Trophoblast cell (in vitro differentiated cells and primary cell): Measurements from ENCODE around the gene RPS29.

Experiments used
- DNase-seq, 2 donors: peaks; one replicate each; pipeline ENCODE4 v3.0.0-alpha.2; 2016
- H2AFZ ChIP-seq: 2 replicates; pipeline ENCODE4 v1.6.1; 2013; ENCODE audit warnings: low read length, moderate library complexity, mild to moderate bottlenecking; ENCODE audit not compliant: insufficient read depth, poor library complexity
- H2AK5ac ChIP-seq: 2 replicates; pipeline ENCODE4 v1.6.1; 2013; ENCODE audit warnings: mild to moderate bottlenecking, low read length
- H2BK120ac ChIP-seq: 2 replicates; pipeline ENCODE4 v1.6.1; 2013; ENCODE audit warnings: low read length, mild to moderate bottlenecking, moderate library complexity; ENCODE audit not compliant: insufficient read depth, poor library complexity
- H2BK12ac ChIP-seq: 2 replicates; pipeline ENCODE4 v1.6.1; 2013; ENCODE audit warnings: mild to moderate bottlenecking, low read length, moderate library complexity
- H2BK5ac ChIP-seq: 2 replicates; pipeline ENCODE4 v1.6.1; 2013; ENCODE audit warnings: low read length, low read depth, moderate library complexity, mild to moderate bottlenecking; ENCODE audit not compliant: poor library complexity
- H3K14ac ChIP-seq: 2 replicates; pipeline ENCODE4 v1.6.1; 2013; ENCODE audit warnings: mild to moderate bottlenecking, low read length
- H3K18ac ChIP-seq: 2 replicates; pipeline ENCODE4 v1.6.1; 2013; ENCODE audit warnings: mild to moderate bottlenecking, low read length
- H3K23ac ChIP-seq: 2 replicates; pipeline ENCODE4 v1.6.1; 2013; ENCODE audit warnings: low read length
- H3K27ac ChIP-seq: 2 replicates; pipeline ENCODE4 v1.5.1; 2013; ENCODE audit warnings: low read depth, mild to moderate bottlenecking, inconsistent platforms, low read length, moderate library complexity
- H3K27me3 ChIP-seq: 2 replicates; pipeline ENCODE4 v1.6.1; 2013; ENCODE audit warnings: inconsistent platforms, mild to moderate bottlenecking, low read length, moderate library complexity; ENCODE audit not compliant: insufficient read depth
- H3K36me3 ChIP-seq, 2 experiments: 1 replicate in 1 of 2; 2 replicates in 1 of 2; pipeline ENCODE4 v1.6.1; 2013; ENCODE audit warnings: low read length in 2 of 2, mild to moderate bottlenecking in 2 of 2, moderate library complexity in 1 of 2; ENCODE audit not compliant: insufficient read depth in 2 of 2, control insufficient read depth in 1 of 2
- H3K4ac ChIP-seq: 2 replicates; pipeline ENCODE4 v1.6.1; 2013; ENCODE audit warnings: low read depth, mild to moderate bottlenecking, low read length, moderate library complexity
- H3K4me1 ChIP-seq, 2 experiments: 1 replicate in 1 of 2; 2 replicates in 1 of 2; pipeline ENCODE4 v1.6.1; 2013; ENCODE audit warnings: low read length in 2 of 2, mild to moderate bottlenecking in 2 of 2, moderate library complexity in 1 of 2; ENCODE audit not compliant: insufficient read depth in 2 of 2, control insufficient read depth in 1 of 2
- H3K4me2 ChIP-seq: 2 replicates; pipeline ENCODE4 v1.6.1; 2013; ENCODE audit warnings: inconsistent platforms, mild to moderate bottlenecking, low read length, moderate library complexity
- H3K4me3 ChIP-seq: 2 replicates; pipeline ENCODE4 v1.5.1; 2013; ENCODE audit warnings: mild to moderate bottlenecking, low read depth, low read length, inconsistent platforms
- H3K79me1 ChIP-seq: one replicate; pipeline ENCODE4 v1.6.1; 2013; ENCODE audit warnings: low read length
- H3K79me2 ChIP-seq: 2 replicates; pipeline ENCODE4 v1.6.1; 2013; ENCODE audit warnings: low read length, mild to moderate bottlenecking; ENCODE audit not compliant: control insufficient read depth, insufficient read depth, poor library complexity
- H3K9ac ChIP-seq: 2 replicates; pipeline ENCODE4 v1.6.1; 2013; ENCODE audit warnings: mild to moderate bottlenecking, low read length
- H3K9me3 ChIP-seq: 2 replicates; pipeline ENCODE4 v1.6.1; 2013; ENCODE audit warnings: low read depth, mild to moderate bottlenecking, control low read depth, inconsistent platforms, low read length; ENCODE audit not compliant: insufficient read depth
- H4K12ac ChIP-seq: 2 replicates; pipeline ENCODE4 v1.6.1; 2013; ENCODE audit warnings: low read depth, mild to moderate bottlenecking, low read length, moderate library complexity
- H4K8ac ChIP-seq: 2 replicates; pipeline ENCODE4 v1.6.1; 2013; ENCODE audit warnings: low read depth, mild to moderate bottlenecking, low read length, moderate library complexity
- H4K91ac ChIP-seq: one replicate; pipeline ENCODE4 v1.6.1; 2013; ENCODE audit warnings: low read depth, mild to moderate bottlenecking, low read length, moderate library complexity
- WGBS: extraction: QIAGEN DNeasy Blood & Tissue Kit; methylation state at CpG from one replicate; pipeline ENCODE4 v1.1.7; 2013; ENCODE audit warnings: missing lambda C conversion rate; ENCODE audit not compliant: insufficient read length, insufficient coverage; ENCODE audit errors: extremely low coverage; 5-methylcytosine and 5-hydroxymethylcytosine counted together

Gene RPS29

GRCh38 chr14:49579841-49580240 lies 6.3 kb downstream of the RPS29 start:
- Histone ChIP-seq H2AK5ac (no peak overlapping the region), H4K12ac (no peak overlapping the region)
- no CpG with 5 or more reads among the region's 2 CpGs for WGBS

GRCh38 chr14:49578141-49578540 lies 8.0 kb downstream of the RPS29 start:
- Histone ChIP-seq H2AFZ (no peak overlapping the region), H3K9me3 (no peaks in the 10 kb centered on the region), H4K8ac (no peak overlapping the region), H4K12ac (no peak overlapping the region), H3K79me1 (no peaks in the 10 kb centered on the region), H3K79me2 (no peaks in the 10 kb centered on the region), H2BK5ac (no peak overlapping the region), H3K27ac (no peak overlapping the region), H4K91ac (no peak overlapping the region), H3K4me3 (no peak overlapping the region), H3K23ac (no peak overlapping the region), H3K18ac (no peak overlapping the region), H3K4me1 (no peaks in the 10 kb centered on the region), H3K9ac (no peak overlapping the region), H2BK120ac (no peak overlapping the region), H2AK5ac (no peak overlapping the region), H3K4ac (no peak overlapping the region), H2BK12ac (no peak overlapping the region), H3K36me3 (peaks cover 8 to 19% of the 10 kb centered on the region in 2 experiments), H3K4me2 (no peak overlapping the region), H3K27me3 (no peaks in the 10 kb centered on the region), H3K14ac (no peak overlapping the region)
- WGBS = no CpG with 5 or more reads among the region's 1 CpG
- no peak for DNase-seq

More at GRCh38 chr14:49579841-49580240, 6.3 kb downstream of the RPS29 start:
- Histone ChIP-seq H3K79me1 (no peaks in the 10 kb centered on the region), H3K18ac (no peak overlapping the region), H4K91ac (no peak overlapping the region), H3K23ac (no peak overlapping the region), H2BK5ac (no peak overlapping the region), H3K4me2 (no peak overlapping the region), H2BK12ac (no peak overlapping the region), H3K9me3 (no peaks in the 10 kb centered on the region), H2BK120ac (no peak overlapping the region), H3K36me3 (peaks cover 19 to 29% of the 10 kb centered on the region in 2 experiments), H2AFZ (no peak overlapping the region), H3K4me1 (peaks cover 0 to 7% of the 10 kb centered on the region in 2 experiments), H3K9ac (no peak overlapping the region), H4K8ac (no peak overlapping the region), H3K14ac (no peak overlapping the region), H3K27ac (no peak overlapping the region), H3K4me3 (no peak overlapping the region), H3K79me2 (peaks cover 6% of the 10 kb centered on the region), H3K27me3 (no peaks in the 10 kb centered on the region), H3K4ac (no peak overlapping the region)
- DNase-seq = no peak

- Histone ChIP-seq H3K18ac (no peak overlapping the region), H3K79me2 (no peaks in the 10 kb centered on the region), H2BK120ac (no peak overlapping the region), H3K27ac (no peak overlapping the region), H3K23ac (no peak overlapping the region), H4K12ac (no peak overlapping the region), H4K8ac (no peak overlapping the region), H3K36me3 (peaks cover 8 to 15% of the 10 kb centered on the region in 2 experiments), H3K4ac (no peak overlapping the region), H3K14ac (no peak overlapping the region), H3K4me2 (no peak overlapping the region), H4K91ac (no peak overlapping the region), H3K9me3 (no peaks in the 10 kb centered on the region), H2BK12ac (no peak overlapping the region), H3K4me3 (no peak overlapping the region), H3K9ac (no peak overlapping the region), H2BK5ac (no peak overlapping the region), H3K27me3 (no peaks in the 10 kb centered on the region), H3K79me1 (no peaks in the 10 kb centered on the region), H3K4me1 (peaks cover 3 to 4% of the 10 kb centered on the region in 2 experiments), H2AFZ (no peak overlapping the region), H2AK5ac (no peak overlapping the region)
- WGBS = no CpG with 5 or more reads among the region's 5 CpGs
- DNase-seq = no peak
These were observed 12.1 kb downstream of the RPS29 start for GRCh38 chr14:49574038-49574437.

GRCh38 chr14:49569281-49569680 lies 16.9 kb downstream of the RPS29 start:
- Histone ChIP-seq H2AK5ac (no peak overlapping the region), H2AFZ (no peak overlapping the region), H3K36me3 (peaks cover 3% of the 10 kb centered on the region in 2 experiments), H3K4me2 (no peak overlapping the region), H3K4ac (no peak overlapping the region), H3K9me3 (no peaks in the 10 kb centered on the region), H4K12ac (no peak overlapping the region), H3K9ac (no peak overlapping the region), H4K91ac (no peak overlapping the region), H3K23ac (no peak overlapping the region), H3K14ac (no peak overlapping the region), H4K8ac (no peak overlapping the region), H3K4me1 (peaks cover 3 to 4% of the 10 kb centered on the region in 2 experiments), H2BK12ac (no peak overlapping the region), H3K79me2 (no peaks in the 10 kb centered on the region), H3K4me3 (no peak overlapping the region), H3K27ac (no peak overlapping the region), H3K79me1 (no peaks in the 10 kb centered on the region), H3K18ac (no peak overlapping the region), H2BK5ac (no peak overlapping the region), H2BK120ac (no peak overlapping the region), H3K27me3 (no peaks in the 10 kb centered on the region)
- WGBS = no CpG with 5 or more reads among the region's 3 CpGs
- DNase-seq = no peak
